Occipital lobe (tissue), 2 donors: ENCODE data around the gene PDLIM5. TPM values are rescaled to one million over a fixed set of nuclear protein-coding genes. Genes with fewer than 3 reads are reported as not detected.
"Not testable (repeated sequence)": the region's sequence is repeated elsewhere in the genome, so short reads cannot be mapped to it uniquely, and the experiment has no call there.

Experiments
- DNase-seq: peaks from one replicate; lab custom pipeline; 2025; lab: John Stamatoyannopoulos, UW
- total RNA-seq: library from RNA; depleted of rRNA; stranded (reverse); fragments of >200 nt; gene quantifications from one replicate; pipeline ENCODE4 v1.2.3, GENCODE V29; 2014

The PDLIM5 gene
- total RNA-seq, 1 donor from 2014 or later = 27.1 TPM

- DNase-seq = no peak
Observed at GRCh38 chr4:94595013-94595412, 143.3 kb downstream of the PDLIM5 start.

DNA sequence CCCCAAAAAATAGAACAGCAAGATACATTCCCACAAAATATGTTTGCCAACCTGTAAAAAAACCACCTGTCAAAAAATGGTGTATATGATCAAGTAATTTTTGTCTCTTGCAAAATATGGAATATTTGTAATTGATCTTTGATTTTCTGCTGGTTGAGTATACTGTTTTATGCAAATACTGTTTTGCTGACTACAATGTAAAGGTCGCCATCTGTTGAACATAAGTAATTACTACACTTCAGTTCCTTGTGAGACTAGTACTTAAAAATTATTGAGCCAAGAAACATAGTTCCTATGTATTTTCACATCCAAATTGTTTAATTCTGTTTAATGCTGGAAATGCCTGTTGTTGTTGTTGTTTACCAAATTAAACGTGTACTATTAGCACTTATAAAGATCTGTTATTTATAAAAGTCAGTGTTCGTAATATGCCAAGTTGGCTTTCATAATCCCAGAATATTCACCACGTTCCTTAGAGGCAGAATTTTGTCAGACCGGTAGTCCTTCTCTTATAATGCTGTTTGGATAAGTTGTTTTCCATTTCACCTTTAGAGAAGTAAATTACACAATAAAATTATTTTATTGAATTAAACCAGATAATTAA lies 144.2 kb downstream of the PDLIM5 start:
- no peak for DNase-seq

DNA sequence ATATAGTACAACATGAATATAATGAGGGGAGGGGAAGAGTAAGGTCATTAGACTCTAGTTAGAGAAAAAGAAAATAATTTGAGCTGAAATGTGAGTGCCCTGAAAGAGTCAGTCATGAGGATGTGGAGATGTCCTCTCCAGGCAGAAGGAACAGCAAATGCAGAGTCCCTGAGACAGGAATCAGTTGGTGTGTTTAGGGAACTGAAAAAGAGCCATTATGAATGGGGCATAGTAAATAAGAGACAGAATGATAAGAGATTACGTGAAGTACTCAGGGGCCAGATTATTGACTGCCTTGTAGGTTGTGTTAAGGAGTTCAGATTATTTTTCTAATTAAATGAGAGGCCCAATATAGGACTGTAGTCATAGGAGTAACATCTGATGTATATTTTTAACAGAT lies 147.0 kb downstream of the PDLIM5 start:
- DNase-seq = no peak

GRCh38 chr4:94603170-94603747 lies 151.5 kb downstream of the PDLIM5 start:
- DNase-seq = no peak

- no peak for DNase-seq
Observed at GRCh38 chr4:94605241-94605805, 153.6 kb downstream of the PDLIM5 start.

DNA sequence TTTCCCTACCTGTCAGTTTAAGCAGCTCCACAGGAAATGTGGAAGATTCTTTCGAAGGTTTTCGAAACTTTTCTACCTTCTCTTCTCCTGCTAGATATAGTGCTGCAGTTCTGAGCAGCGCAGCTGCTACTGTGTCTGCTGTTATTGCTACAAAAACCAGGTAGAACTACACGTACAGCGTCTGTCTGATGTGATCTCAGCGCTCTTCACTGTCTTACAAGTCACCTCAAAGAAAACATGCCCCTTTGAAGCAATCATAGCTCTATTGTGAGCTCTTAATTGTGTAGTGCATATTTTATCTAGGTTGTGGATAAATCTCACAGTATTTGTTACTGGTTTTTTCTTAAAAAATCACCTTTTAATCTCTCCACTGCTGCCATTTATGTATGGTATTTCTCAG lies 158.4 kb downstream of the PDLIM5 start:
- no peak for DNase-seq

DNA sequence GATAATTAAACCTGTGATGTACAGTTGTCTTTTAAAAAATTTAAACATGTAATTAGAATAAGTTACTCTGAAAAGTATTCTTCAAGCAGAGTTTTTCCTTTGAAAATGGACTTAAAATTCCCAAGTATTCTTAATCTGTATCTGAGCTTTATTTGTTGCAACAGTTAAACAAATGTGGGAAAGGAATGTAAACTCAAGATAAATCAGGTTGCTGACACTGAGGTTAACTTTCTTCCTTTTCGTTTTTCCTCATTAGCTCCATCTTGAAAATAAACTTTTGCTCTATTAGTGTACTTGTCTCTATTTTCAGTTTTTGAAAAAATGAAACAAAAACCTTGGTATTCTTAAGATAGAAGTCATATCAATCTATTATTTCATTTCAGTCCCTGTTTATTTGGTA lies 161.5 kb downstream of the PDLIM5 start:
- no peak for DNase-seq

- DNase-seq = no peak
Observed at GRCh38 chr4:94615451-94615850, 163.7 kb downstream of the PDLIM5 start.

GRCh38 chr4:94621491-94622080 lies 169.8 kb downstream of the PDLIM5 start:
- DNase-seq = no peak

DNA sequence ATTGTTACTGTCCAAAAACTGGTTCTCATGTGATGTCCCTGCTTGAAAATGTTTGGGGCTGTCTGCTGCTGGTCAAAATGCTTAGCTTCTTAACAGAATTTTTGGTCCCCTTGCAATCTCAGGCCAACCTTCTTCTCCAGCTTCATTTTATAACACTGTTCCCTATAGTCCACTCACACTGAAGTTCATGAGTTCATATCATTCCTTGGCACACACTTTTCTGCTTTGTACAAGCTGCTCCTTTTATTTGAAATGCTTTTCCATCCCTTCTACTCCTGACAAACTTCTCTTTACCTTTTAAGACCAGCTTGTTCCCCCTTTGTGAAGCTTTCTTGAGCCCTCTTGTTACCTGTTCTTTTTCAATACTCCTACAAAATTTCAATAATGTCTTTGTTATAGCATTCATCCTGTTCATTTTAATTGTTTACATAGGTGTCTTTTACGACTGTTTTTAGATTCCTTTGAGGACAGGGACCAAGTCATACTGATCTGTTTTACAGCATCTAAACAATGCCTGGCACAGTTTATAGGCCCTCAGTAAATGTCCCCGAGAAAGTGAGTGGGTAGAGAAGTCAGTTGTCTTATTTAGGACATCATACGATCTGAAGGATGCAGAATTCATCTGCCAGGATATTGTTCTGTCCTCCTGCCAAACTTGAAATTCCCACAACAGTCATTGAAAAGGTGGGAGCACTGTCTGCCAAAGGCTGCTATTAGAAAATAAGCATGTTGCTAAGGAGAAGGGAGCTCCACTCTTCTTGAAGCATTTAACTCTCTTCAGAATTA lies 171.6 kb downstream of the PDLIM5 start:
- DNase-seq = no peak

GRCh38 chr4:94626942-94627341 lies 175.2 kb downstream of the PDLIM5 start:
- DNase-seq = no peak

- not testable (repeated sequence) for DNase-seq
Observed at GRCh38 chr4:94629058-94629457, 177.3 kb downstream of the PDLIM5 start.

DNA sequence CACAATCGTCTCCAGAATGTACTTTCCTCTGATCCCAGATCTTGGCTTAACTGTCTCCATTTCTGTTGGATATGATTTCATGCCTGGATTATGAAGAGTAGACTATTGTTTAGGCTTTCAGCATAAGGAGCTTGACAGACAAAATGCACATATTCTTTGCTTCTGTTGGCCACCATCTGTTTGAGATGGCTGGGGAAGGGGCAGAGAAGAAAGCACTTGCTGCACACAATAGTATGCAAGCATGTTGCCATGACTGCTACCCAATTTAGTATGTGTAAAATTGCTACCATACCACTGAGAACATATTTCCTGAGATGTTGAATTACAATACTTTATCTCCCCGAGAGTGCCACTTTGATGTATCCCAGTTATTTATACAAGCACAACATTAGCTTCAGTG lies 178.1 kb downstream of the PDLIM5 start:
- DNase-seq = no peak

GRCh38 chr4:94634271-94634670 lies 182.5 kb downstream of the PDLIM5 start:
- DNase-seq = no peak

GRCh38 chr4:94635177-94635576 lies 183.4 kb downstream of the PDLIM5 start:
- no peak for DNase-seq

- no peak for DNase-seq
Observed at GRCh38 chr4:94636004-94636403, 184.3 kb downstream of the PDLIM5 start.

GRCh38 chr4:94639298-94639697 lies 187.6 kb downstream of the PDLIM5 start:
- no peak for DNase-seq

DNA sequence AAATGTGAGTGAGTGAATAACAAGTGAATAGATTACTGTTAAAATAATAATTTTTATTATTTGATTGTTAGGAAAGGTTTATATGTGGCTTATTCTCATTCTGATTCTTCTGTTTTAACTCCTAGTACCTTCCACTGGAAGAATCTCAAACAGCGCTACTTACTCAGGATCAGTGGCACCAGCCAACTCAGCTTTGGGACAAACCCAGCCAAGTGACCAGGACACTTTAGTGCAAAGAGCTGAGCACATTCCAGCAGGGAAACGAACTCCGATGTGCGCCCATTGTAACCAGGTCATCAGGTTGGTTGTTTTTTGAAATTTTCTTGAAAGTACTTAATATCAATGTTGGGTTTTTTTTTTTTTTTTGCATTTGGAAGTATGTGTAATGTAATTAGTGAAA lies 188.4 kb downstream of the PDLIM5 start:
- no peak for DNase-seq

DNA sequence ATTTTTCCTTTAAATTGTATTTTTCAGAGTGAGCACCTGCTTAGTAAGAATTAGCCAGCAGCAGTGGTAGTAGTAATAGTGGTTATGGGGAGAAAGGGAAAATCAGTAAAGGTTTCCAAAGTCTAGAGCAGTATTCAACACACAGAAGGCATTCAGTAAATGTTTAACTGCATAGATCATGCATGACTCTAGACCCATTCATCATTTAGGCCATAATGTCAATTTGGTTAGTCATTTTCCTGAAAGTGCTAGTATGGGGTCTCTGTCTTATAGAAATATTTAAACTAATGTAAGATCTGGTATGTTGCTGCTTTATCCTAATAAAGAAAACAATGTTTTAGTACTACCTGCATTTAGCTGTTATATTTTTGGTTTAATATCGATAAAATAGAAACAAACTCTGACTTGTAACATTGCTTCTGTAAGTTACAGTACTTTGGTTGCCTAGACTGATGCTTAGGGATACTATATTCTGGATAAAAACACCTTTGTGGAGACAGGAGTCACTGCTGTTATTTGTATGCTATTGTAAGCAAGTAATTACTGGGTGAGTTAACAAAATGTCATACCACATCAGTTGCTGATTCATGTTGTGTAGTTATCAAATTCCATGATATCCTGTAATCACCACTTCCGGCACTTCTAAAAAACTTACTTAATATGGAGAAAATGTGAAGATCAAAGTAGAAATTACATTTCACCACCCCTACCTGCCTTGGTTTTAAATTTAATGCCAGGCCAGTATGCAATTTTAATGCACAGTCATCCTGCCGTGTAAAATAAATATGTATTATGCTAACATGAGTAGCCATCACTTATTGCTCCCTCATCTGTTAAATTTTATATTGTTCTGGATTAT lies 190.2 kb downstream of the PDLIM5 start:
- DNase-seq = no peak

DNA sequence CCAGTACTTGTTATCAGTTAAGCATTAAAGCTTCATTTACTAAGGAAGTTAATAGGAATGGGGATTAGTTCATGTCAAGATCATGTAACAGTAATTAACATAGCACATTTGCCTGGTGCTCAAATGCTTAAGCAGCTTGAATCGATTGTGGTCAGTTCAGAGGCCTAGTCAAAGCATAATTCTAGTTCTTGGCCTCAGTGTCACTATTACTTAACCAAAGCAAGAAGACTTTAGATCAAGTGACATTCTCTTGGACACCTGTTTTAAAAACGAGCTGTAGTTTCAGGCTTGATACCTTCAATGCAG lies 190.8 kb downstream of the PDLIM5 start:
- DNase-seq = no peak

DNA sequence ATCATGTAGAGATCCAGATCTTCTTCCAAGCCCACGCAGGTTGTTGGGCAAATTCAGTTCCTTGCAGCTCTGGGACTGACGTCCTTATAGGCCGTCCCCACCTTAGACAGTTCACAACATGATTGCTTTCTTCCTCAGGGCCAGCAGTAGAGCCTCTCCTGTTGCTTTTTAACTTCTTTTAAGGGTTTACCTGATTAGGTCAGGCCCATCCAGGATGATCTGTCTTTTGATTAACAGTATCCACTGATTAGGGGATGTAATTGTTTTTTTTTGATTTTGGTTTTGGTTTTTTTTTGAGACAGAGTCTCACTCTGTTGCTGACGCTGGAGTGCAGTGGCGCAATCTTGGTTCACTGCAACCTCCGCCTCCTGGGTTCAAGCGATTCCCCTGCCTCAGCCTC lies 197.0 kb downstream of the PDLIM5 start:
- DNase-seq = no peak
